HuH-7.5 (cell line): ENCODE results near the gene CLIP2.

Experiments used
- DNase-seq: peaks from one replicate; pipeline ENCODE4 v3.0.0; 2011; ENCODE audit warnings: low spot score

CLIP2 gene

DNA sequence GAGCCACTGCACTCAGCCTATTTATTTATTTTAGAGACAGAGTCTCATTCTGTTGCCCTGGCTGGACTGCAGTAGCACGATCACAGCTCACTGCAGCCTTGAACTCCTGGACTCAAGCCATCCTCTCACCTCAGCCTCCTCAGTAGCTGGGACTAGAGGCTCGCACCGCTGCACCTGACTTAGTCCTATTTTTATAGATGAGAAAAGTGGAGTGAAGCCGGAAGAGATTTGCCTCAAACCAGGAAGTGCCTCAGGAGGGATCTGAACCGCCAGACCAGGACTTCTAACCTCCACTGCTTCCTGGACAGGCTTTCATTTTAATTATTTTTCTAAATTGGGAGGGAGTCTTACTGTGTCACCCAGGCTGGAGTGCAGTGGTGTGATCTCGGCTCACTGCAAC is 17.5 kb upstream of the CLIP2 start:
- no peak for DNase-seq

DNA sequence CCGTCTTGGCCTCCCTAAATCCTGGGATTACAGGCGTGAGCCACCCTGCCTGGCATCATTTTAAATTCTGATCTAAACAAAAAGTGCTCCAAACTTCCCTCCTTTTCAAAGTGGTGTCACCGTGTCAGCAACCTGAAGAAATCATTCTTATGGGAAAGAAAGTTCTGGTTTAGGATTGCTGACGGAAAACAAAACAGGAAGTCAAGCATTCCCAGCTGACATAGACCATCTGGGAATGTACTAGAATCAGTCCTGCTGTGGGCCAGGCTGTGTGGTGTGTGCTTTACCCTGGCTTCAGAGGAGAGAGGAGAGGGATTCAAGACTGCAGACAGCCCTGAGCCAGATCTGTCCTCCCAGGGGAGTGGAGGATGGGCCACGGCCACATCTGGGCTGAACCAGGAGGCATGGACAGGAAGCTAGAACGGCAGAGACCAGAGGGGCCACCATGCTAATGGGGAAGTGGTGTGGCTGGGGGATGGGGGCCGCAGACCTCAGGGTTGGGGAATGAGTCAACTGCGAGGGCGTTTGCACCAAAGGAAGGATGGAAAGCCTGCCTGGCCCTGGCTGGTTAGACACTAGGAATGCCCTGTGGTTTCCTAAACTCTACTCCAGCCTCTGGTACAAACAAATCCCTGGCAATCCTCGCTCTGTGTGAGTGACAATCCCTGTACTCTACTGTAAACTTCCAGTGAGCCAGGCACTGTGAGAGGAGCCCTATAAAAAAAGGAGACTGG is 16.7 kb upstream of the CLIP2 start:
- no peak for DNase-seq

DNA sequence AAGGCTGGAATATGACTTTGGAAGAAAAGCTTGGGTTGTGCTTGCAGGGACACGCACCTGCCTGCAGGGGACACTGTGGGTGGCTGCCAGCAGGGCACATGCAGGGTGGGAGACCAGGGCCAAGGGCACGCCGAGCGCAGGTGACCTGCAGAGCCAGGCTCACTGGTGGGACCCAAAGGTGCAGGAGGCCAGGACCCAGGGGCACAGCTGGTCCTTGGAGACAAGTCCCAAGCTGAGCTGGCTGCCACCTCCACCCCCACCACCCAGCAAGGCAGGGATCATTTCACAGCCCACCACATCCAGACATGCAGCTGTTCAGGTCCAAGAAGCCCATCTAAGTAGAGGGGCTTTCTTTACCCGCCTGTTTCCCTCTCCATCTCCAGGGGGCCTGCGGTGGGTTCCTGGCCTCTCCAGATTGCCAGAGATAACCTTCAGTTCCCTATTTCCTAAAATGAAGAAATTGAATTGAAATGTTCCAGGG is 13.8 kb upstream of the CLIP2 start:
- DNase-seq, result peak; percentile 49

DNA sequence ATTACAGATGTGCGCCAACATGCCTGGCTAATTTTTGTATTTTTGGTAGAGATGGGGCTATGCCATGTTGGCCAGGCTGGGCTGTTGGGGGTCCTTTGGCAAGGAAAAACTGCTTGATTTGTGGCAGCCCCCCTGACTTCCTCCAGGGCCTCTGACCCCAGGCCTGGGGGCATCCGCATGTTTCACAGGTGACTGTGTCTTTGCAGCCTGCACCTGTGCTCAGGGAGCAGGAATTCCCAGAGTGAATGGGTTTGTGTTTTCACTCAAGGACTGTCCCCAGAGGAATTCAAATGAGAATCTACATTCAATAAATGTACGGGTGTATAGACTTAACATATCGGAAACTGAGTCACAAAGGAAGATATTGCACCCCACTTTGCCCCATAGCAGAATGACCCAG is 11.6 kb upstream of the CLIP2 start:
- DNase-seq, result no peak

DNA sequence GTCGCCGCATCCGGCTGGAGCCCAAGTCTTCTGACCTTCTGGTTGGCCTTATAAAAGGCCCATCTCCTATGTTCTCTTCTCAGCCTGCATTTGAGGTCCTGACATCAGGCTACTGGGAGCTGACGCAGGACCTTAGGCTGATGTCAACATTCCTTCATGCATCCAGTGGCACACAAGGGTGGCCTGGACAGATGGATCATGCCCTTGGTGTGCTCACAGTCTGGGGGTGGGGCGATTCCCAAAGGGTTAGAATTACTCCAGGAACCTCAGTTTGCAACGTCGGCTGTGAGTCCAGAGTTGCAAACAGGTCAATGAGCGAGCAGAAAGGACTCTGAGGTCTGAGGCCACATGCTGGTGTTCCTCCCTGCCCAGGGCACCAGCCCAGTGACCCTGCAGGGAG is 8.2 kb upstream of the CLIP2 start:
- no peak for DNase-seq

DNA sequence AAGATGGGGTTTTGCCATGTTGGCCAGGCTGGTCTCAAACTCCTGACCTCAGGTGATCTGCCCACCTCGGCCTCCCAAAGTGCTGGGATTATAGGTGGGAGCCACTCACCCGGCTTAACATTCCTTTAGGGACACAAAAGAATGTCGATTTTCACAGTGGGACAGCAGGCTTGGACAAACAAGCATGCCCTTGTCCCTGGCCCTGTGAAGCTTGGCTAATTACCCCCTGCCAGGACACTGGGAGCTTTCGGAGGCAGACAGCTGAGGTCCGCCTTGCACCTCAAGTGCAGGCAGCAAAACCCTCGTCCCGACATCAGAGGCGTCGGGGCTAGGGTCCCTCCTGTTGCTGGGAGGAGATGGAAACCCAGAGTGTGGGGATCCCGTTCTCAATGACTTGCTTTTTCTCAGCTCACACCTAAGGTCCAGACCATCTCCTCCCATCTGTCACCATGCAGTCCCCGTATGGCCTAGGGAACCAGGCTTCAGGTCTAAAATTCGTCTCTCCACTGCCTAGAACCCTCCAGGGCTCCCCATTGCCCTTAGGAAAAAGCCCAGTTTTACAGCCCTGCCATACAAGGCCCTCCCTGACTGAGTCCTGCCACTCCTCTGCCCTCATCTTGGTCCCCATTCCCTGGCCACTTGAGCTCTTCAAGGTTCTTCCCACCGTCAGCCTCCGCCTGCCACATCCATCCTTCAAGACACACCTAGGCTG is 6.3 kb upstream of the CLIP2 start:
- no peak for DNase-seq

DNA sequence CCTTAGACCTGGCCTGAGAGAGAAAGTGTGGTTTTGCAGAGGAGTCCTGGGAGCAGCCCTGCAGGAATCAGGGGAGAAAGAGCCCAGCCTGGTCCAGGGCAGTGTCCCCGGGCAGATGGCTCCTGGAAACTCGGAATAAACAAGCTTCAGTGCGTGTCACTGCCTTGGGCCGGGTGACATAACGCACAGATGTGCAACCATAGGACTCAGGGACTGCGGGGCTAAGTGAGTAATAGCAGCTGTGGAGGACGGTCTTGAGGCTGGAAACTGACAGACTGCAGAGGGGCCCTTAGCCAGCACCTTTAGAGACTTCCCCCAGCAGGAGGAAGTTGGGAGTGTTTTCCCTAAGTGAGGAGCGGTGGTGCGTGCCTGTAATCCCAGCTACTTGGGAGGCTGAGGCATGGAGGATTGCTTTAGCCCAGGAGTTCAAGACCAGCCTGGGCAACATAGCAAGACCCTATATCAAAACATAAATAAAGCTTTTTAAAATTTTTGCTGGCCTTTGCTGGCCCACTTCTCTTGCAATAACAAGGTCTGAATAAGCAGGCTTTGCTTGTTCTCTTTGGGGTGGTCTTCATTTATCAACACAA is 5.3 kb upstream of the CLIP2 start:
- no peak for DNase-seq

DNA sequence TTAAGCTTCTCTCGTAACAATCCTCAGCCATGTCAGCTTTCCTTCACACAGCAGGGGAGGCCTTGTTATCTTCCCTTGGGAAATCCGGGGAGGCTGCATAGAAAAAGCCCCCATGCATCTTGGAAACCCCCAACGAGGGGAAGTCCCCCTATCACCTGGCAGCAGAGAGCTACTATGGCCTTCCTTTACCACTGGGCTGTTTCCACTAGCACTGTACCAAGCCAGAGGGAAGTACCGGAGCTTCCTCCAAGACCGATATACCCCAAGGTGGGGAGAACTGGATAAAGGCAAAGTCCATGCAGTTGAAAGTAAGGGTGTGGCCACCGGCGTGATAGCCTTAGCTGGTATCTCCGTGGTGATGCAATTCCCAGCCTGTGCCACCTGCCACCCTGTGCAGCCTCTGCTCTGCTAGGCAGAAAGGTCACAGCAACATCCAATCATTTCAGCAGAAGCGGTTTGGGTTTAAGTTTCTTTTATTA is 4.4 kb upstream of the CLIP2 start:
- no peak for DNase-seq

DNA sequence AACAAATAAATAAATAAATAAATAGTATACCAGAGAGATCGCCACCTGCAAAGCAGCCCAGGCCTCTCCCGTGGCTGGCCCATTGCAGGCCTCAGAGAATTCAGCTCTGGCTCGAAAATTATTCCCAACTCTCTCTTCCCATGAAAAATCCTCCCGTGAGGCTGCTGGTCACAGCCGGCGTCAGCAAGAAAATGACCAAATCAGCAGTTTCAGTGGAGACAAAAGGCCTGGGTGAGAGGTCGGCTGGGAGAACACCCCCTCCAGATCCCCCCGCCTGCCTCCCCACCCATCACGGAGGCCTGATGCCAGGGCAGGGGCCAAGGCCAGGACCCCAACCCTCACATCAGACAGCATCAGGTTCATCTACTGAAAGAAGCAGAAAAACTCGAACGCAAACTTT is 3.1 kb upstream of the CLIP2 start:
- no peak for DNase-seq

DNA sequence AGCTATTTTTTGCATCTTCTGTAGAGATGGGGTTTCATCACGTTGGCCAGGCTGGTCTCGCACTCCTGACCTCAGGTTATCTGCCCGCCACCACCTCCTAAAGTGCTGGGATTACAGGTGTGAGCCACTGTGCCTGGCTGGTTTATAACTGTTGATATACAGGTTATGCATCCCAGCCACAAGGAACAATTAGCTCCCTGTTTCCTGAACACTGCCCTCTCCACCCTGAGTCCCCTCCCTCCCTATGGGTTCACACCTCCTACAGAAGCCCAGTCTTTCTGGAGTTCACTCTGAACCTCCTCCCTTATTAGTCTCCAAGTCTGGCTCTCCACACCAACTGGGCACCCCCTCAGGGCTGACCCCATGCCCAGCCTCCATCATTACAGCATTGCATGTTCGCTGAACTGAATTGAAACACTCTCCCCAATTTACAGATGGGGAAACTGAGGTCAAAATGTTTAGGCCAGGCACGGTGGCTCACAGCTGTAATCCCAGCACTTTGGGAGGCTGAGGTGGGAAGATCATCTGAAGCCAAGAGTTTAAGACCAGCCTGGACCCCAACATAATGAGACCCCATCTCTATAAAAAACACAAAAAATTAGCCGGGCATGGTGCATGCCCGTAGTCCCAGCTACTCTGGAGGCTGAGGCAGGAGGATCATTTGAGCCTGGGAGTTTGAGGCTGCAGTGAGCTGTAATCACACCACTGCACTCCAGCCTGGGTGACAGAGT is 1.7 kb upstream of the CLIP2 start:
- DNase-seq, result no peak

DNA sequence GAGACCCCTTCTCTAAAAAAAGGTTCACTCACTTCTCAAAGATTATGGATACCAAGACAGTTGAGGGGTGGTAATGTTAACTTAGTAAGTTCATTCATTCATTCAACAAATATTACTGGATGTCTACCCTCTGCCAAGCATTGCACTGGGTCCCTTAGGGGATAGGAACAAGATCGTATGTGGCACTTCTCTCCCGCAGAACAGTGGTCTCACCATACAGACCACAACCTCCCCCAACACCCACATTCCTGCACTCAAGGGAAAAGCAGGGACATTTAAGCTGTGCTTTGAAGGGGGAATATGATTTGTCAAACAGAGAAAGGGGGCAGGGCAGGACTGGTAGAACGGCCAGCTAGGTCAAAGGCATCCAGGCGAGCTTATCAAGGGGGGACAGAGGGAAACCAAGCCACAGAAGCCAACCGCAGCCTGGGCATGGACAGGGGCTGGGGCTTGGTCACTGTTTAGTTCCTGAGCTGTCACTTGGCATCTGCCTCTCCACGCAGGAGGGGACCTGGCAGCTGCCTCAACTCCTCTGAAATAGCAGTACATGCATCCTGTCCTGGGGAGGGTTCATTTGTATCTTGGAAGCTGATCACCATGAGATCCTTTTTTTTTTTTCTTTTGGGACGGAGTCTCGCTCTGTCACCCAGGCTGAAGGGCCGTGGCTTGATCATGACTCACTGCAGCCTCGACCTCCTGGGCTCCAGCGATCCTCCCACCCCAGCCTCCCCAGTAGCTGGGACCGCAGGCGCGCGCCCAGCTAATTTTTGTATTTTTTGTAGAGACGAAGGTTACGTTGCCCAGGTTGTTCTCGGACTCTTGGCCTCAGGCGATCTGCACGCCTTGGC is 949 bp upstream of the CLIP2 start:
- no peak for DNase-seq

DNA sequence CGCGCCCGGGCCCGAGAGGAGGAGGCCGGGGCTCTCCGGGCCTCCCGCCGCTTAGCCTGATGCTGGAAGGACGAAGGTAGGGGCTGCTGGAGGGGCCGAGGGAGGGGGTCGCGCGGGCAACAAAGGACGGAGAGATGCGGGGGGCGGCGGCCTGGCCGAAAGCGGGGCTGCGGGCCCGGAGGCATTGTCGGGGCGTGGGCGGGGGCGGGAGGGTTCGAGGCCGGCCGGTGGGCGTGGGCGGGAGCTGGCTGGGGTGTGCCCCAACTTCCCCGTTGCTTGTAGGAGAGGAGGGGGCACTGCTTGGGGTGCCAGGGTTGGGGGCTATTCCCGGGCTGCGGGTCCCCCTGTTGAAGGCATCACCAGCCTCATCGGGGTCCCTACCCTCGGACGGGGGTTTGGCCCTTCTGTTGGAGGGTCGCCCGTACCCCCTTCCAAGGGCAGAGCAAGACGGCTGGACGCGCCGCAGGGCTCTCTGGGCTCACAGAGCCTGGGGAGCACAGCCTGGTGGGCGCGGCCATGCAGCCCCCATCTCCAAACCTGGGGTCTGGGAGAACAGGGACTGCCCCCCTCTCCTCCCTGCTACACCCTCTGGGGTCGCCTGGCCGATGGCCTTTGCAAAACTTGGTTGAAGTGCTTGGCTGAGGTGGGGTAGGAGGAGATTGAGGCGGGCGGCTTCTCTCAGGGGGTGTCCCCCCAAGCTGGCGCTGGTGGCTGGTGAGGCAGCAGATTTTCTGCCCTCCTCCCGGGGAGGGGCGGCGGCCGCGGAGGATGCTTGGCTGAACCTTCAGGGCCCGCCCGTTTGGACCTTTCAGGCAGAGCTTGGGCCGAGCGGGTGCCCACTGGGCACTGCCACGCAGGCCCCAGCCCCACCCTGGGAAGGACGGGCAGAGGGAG is 699 bp downstream of the CLIP2 start:
- no peak for DNase-seq

DNA sequence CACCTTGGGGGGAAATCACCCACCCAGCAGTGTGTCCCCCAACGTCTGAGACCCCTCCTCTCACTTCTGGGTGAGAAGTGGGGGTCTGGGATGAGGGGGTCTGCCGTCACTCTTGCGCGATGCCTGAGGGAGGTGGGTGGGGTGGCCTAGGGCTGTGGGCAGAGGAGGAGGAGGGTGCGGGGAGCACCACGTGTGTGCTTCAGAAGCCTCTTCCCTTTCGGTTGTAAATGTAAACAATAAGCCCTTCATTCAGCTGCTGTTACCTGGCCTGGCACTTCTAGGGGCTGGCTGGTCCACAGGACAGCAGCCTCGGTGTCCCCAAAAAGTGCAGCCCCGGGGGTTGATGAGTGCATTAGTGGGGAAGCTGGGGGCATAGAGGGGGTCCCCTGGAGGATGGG is 1.3 kb downstream of the CLIP2 start:
- no peak for DNase-seq

DNA sequence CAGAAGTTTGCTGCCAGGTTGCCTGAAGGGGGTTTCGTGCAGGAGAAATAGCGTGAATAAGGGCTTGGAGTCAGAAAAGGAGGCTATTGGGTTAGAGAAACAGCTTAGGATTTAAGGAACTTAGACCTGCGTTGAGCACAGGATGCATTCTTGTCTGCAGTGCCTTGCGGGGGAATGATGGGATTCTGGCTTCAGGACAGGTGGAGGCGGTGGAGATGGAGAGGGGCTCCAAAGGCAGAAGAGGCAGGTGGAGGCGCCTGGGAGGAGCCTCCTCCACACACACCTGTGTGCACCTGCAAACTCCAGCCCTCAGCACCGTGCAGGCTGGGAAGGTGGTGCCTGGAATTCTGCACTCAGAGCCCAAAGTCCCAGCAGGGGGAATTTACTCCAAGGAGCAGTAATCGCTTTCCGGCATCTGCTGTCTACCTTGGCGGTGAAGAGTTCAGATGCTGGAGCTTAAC is 1.8 kb downstream of the CLIP2 start:
- DNase-seq, result no peak

DNA sequence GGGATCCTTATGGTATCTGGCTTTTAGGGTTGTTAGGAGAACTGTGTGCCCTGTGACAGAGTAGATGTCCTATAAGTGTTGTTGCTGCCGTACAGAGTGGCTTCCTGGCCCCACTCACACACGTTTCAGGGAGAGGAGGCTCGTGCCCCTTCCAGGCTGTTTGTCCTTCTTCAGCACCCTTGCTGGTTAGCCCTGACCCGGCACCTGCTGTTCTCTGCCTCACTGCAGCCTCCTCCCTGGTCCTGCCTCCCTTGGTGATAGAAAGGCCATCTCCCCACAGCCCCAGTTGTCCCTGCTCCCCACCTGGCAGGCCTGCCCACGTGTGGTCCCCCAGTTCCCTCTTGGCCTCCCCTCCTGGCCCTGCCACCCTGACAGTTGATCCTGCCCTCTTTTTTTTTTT is 2.3 kb downstream of the CLIP2 start:
- no peak for DNase-seq

DNA sequence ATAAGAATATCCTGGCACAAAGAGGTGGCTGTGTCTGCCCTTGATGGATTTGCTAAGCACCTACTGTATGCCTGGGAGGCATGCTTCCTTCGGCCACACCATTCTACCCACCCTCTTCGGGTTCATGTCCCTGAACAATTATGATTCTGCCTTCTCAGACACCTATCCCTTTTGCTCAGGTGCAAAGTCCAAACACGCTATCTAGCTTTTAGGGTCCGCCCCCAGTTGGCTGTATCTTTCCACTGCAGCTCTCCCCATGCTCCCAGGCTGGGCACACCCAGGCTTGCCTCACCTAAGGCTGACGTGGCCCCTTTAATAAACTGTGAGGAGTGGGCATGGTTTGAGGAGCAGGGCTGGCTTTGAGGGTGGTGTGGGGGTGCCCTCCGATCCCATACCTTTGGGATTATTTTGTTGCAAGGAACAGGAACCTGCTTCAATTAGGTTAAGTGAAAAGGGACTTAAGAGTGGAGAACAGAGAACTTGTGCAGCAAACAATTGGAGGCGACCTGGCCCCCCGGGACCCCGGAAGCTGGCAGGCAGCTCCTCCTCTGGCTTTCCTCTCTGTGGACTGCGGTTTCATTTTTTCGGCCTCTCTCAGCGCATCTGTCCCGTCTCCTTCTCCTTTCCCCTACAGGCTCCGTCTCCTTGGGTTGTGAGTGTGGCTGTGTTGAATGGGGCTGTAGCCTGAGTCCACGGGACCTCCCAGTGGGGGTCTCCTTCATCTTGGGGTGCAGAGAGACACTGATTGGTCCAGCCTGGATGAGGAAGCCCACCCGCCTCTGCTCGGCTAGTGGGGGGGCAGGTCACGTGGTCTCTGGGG is 3.8 kb downstream of the CLIP2 start:
- DNase-seq, result peak; percentile 76

DNA sequence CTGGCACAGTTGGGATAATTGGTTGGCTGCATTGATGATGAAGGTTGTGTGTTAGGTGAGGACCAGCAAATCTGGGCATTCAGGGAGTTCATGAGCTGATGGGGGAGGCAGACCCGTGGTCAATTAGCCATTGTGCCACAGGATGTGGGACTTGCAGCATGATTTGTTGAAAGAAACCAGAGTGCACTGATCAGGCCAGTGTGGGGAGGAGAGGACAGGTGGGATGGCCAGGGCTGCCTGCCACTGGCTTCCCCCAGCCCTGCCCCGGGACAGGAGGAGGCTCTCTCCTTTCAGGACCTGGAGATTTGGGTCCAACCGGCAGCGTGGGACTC is 4.3 kb downstream of the CLIP2 start:
- no peak for DNase-seq

DNA sequence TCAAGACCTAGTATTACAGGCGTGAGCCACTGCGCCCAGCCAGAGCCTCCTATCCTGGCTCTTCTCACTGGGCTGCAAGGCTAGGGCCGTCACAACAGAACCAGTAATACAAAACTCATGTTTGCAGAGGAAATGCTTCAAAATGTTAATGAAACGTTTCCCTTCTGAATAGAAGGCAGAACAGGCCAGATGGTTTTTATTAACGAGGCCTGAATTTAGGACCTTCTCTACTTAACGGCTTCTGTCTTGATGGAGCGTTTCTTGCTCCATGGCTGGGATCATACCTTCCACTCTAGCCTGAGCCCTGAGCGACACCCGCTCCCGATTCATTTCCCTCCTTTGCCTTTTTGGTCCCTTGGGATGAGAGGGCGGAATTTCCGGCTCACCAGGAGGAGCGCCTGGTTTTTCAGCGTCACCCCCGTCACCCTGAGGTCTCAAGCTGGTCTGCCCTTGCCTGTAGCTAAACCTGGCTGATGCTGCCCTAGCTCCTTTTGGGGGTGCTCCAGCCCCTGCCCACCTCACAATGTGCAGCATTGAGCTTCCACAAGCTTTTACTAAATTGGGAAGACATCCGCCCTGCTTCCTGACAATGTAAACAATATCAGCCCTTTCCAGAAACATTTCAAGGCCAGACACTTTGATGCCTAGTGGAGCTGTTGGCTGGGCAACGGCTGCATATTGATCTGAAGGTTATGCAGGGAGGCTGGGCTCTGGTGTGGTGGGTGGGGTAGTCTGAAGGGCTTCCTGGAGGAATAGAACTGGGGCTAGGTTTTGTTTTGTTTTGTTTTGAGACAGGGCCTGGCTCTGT is 5.2 kb downstream of the CLIP2 start:
- no peak for DNase-seq
